Urinary bladder (tissue), 4 donors: ENCODE data around the gene CASP8. TPM values are rescaled to one million over a fixed set of nuclear protein-coding genes. Genes with fewer than 3 reads are reported as not detected.

Source experiments
- DNase-seq: peaks from one replicate; pipeline ENCODE4 v3.0.0-alpha.2; 2015; ENCODE audit errors: extremely low spot score
- H3K27ac ChIP-seq: one replicate; pipeline ENCODE4 v1.5.1; 2013; ENCODE audit warnings: low read depth, mild to moderate bottlenecking, moderate library complexity
- H3K36me3 ChIP-seq: one replicate; pipeline ENCODE4 v1.6.1; 2013; ENCODE audit warnings: mild to moderate bottlenecking, moderate library complexity; ENCODE audit not compliant: insufficient read depth
- H3K4me1 ChIP-seq: one replicate; pipeline ENCODE4 v1.6.1; 2013; ENCODE audit warnings: mild to moderate bottlenecking, moderate library complexity; ENCODE audit not compliant: insufficient read depth
- H3K4me3 ChIP-seq: one replicate; pipeline ENCODE4 v1.5.1; 2013; ENCODE audit warnings: low read depth, low read length
- WGBS: extraction: QIAGEN DNeasy Blood & Tissue Kit; methylation state at CpG from one replicate; pipeline ENCODE4 v1.1.7; 2013; 5-methylcytosine and 5-hydroxymethylcytosine counted together
- polyA plus RNA-seq: library from polyadenylated mRNA; stranded (reverse); fragments of 200-250 nt; gene quantifications from one replicate; pipeline ENCODE4 v1.2.3, GENCODE V29; 2013
- total RNA-seq: library from RNA; depleted of rRNA; stranded (reverse); fragments of >200 nt; gene quantifications from one replicate; pipeline ENCODE4 v1.2.3, GENCODE V29; 2014
- donor health status: healthy with polysubstance abuse.
- donor health status: healthy.

Gene CASP8
- total RNA-seq: 29.9 TPM
- 9.3 TPM for polyA plus RNA-seq

GRCh38 chr2:201260302-201260800, at the start of gene CASP8:
Gene CASP8 (plus strand): TSS chr2:201260536. CDS start chr2:201266487, 5,951 bp downstream.
- no peaks in the 10 kb centered on the region for H3K36me3 ChIP-seq
- WGBS: 75% methylated on average over 10 of the region's 10 CpGs
- peak within 1 kb of the TSS; percentile 56 for H3K27ac ChIP-seq
- peak within 1 kb of the TSS; percentile 20 for H3K4me3 ChIP-seq
- H3K4me1 ChIP-seq: no peaks in the 10 kb centered on the region
- no peak for DNase-seq

DNA sequence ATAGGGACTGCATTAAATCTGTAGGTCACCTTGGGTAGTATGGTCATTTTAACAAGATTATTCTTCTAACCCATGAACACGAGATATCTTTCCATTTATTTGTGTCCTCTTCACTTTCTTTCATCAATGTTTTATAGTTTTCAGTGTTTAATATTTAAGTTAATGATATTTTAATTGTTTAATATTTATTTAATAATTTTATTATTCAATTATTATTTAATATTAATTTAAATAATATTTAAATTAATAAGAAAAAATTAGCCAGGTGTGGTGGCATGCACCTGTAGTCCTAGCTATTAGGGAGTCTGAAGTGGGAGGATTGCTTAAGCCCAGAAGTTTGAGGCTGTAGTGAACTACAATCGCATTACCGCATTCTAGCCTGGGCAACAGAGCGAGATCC, 44.4 kb upstream of the CASP8 start:
- no peak overlapping the region for H3K4me3 ChIP-seq
- H3K4me1 ChIP-seq: no peaks in the 10 kb centered on the region
- peaks cover 1% of the 10 kb centered on the region for H3K36me3 ChIP-seq
- WGBS: 96% methylated on average over 4 of the region's 4 CpGs
- H3K27ac ChIP-seq: no peak overlapping the region
- DNase-seq: no peak

DNA sequence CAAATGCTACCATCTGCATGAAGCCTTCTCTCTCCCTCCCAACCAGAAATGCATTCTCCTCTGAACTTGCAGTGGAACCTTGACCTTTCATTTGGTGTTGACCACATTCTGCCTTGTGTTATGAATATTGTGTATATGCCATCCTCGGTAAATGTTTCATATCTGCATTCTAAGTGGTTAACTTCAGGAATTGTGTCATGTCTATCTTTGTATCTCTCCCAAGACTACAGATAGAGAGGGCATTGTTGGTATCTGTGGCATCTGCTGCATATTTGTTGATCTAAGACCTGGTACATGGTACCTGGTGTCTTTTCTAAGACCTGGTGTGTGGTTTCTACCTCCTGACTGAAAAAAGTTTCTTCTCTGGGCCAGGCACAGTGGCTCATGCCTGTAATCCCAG, 43.4 kb upstream of the CASP8 start:
- peaks cover 1% of the 10 kb centered on the region for H3K36me3 ChIP-seq
- 93% methylated on average over 1 of the region's 1 CpG for WGBS
- H3K4me1 ChIP-seq: no peaks in the 10 kb centered on the region
- no peak overlapping the region for H3K27ac ChIP-seq
- no peak for DNase-seq
- no peak overlapping the region for H3K4me3 ChIP-seq

GRCh38 chr2:201218780-201219179, 41.6 kb upstream of the CASP8 start:
- peaks cover 1% of the 10 kb centered on the region for H3K36me3 ChIP-seq
- WGBS: 90% methylated on average over 6 of the region's 6 CpGs
- no peak for DNase-seq
- H3K27ac ChIP-seq: no peak overlapping the region
- no peak overlapping the region for H3K4me3 ChIP-seq
- H3K4me1 ChIP-seq: no peaks in the 10 kb centered on the region

GRCh38 chr2:201219328-201220096, 40.8 kb upstream of the CASP8 start:
- 79% methylated on average over 5 of the region's 5 CpGs for WGBS
- H3K4me3 ChIP-seq: no peak overlapping the region
- no peak overlapping the region for H3K27ac ChIP-seq
- H3K4me1 ChIP-seq: no peaks in the 10 kb centered on the region
- H3K36me3 ChIP-seq: peaks cover 1% of the 10 kb centered on the region
- DNase-seq: no peak

DNA sequence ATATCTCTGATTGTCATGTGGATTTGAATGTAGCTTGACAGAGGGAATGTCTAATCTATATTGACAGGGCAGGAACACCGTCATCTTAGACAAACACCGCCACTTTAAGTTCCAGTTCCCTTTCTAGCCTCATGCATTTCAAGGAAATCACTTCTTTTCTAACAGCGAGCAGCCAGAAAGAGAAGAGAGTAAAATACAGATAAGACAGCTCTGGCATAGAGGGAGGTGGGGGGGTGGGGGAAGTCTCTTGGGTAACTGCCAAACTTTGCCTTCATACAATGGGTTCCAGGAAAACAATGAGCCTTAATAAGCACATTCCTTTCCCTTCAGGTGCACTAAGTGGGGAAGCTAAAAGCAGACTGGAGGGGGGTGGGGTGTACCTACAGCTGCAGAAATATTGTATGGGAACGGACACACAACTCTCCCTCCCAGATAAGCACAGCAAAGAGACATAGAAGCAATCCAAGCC, 40.2 kb upstream of the CASP8 start:
- Histone ChIP-seq H3K4me1 (no peaks in the 10 kb centered on the region), H3K4me3 (no peak overlapping the region), H3K27ac (no peak overlapping the region), H3K36me3 (peaks cover 1% of the 10 kb centered on the region)
- WGBS: 37% methylated on average over 4 of the region's 4 CpGs
- no peak for DNase-seq

GRCh38 chr2:201223089-201224073, 37.0 kb upstream of the CASP8 start:
- Histone ChIP-seq H3K27ac (no peak overlapping the region), H3K36me3 (no peaks in the 10 kb centered on the region), H3K4me3 (no peak overlapping the region), H3K4me1 (no peaks in the 10 kb centered on the region)
- WGBS: 67% methylated on average over 8 of the region's 8 CpGs
- no peak for DNase-seq

DNA sequence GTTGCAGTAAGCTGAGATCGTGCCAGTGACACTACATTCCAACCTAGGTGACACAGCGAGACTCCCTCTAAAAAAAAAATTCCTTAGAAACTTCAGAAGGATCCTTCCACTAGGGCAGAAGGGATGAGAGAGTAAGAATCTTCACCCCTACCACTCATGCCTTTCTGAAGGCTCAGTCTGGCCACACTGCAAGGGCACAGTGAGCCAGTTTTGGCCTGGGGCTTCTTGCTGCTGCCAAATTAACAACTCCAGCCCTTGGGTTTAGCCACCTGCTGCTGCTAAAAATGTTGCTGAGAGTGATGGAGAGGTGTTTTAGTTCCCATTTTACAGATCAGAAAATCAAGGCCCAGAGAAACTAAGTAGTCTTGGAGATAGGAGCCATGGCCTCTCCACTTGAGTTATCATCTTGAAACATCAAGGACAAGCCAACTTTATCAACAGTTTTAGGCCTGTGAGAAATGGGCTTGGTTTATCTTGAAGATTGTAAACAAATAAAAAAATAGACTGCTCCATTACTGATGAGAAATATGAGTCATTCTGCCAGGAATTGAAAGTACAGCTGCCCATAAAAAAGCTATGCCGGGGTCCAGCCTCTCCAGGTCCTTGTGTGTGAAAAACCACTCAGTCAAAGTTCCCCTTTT, 31.9 kb upstream of the CASP8 start:
- no peak for DNase-seq
- Histone ChIP-seq H3K4me1 (no peaks in the 10 kb centered on the region), H3K36me3 (no peaks in the 10 kb centered on the region), H3K4me3 (no peak overlapping the region), H3K27ac (no peak overlapping the region)
- 72% methylated on average over 3 of the region's 3 CpGs for WGBS

- no peaks in the 10 kb centered on the region for H3K36me3 ChIP-seq
- H3K4me3 ChIP-seq: no peak overlapping the region
- no peaks in the 10 kb centered on the region for H3K4me1 ChIP-seq
- DNase-seq: no peak
- WGBS: 71% methylated on average over 12 of the region's 12 CpGs
- H3K27ac ChIP-seq: no peak overlapping the region
These were observed 31.4 kb upstream of the CASP8 start for GRCh38 chr2:201228912-201229290.

GRCh38 chr2:201231781-201232466, 28.4 kb upstream of the CASP8 start:
- H3K4me3 ChIP-seq: no peak overlapping the region
- WGBS: 10% methylated on average over 8 of the region's 8 CpGs
- peak; percentile 83 for DNase-seq
- H3K36me3 ChIP-seq: no peaks in the 10 kb centered on the region
- H3K27ac ChIP-seq: no peak overlapping the region
- no peaks in the 10 kb centered on the region for H3K4me1 ChIP-seq

DNA sequence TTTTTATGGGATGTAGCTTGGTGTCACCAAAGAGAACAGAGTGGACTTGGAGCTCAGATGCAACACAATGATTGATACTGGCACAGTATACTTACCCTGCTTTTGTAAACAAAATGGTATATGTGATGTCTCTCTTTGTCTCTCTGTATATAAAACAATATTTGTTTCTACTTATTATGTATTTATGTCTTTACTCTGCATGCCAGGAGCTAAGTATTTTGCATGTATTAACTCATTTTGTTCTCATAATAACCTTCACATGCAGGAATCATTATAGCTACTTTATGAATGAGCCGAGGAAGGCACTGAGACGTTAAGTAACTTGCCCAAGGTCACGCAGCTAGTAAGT, 27.9 kb upstream of the CASP8 start:
- WGBS: 44% methylated on average over 3 of the region's 3 CpGs
- H3K4me1 ChIP-seq: no peaks in the 10 kb centered on the region
- DNase-seq: no peak
- no peak overlapping the region for H3K4me3 ChIP-seq
- no peaks in the 10 kb centered on the region for H3K36me3 ChIP-seq
- H3K27ac ChIP-seq: no peak overlapping the region

DNA sequence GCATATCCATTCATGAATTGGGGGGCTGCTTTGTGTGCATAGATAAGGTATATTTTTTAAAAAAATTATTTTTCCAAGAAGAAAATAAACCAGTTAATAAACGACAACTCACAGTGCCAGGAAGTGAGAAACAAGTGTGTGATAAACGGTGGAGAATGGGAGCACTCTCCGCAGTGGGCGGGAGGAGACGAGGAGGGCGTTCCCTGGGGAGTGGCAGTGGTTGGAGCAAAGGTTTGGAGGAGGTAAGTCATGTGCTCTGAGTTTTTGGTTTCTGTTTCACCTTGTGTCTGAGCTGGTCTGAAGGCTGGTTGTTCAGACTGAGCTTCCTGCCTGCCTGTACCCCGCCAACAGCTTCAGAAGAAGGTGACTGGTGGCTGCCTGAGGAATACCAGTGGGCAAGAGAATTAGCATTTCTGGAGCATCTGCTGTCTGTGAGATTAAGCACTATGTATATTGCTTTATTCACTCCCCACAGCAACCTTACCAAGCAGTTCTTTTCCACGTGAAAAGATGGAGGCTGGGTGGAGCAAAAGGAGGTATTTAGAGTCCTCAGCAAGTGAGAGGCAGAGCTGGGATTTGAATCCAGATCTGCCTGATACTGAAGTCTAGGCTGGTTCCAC, 27.0 kb upstream of the CASP8 start:
- Histone ChIP-seq H3K4me1 (no peaks in the 10 kb centered on the region), H3K4me3 (peak overlapping the region; percentile 9), H3K36me3 (no peaks in the 10 kb centered on the region), H3K27ac (no peak overlapping the region)
- DNase-seq: no peak
- WGBS: 59% methylated on average over 8 of the region's 8 CpGs
